NCI-H2029 (cell line): ENCODE data around the gene WDR20.
"Not testable (repeated sequence)": the region's sequence is repeated elsewhere in the genome, so short reads cannot be mapped to it uniquely, and the experiment has no call there.

Experiments used
- DNase-seq: peaks from one replicate; lab custom pipeline; 2025; lab: John Stamatoyannopoulos, UW

WDR20 gene, protein sequence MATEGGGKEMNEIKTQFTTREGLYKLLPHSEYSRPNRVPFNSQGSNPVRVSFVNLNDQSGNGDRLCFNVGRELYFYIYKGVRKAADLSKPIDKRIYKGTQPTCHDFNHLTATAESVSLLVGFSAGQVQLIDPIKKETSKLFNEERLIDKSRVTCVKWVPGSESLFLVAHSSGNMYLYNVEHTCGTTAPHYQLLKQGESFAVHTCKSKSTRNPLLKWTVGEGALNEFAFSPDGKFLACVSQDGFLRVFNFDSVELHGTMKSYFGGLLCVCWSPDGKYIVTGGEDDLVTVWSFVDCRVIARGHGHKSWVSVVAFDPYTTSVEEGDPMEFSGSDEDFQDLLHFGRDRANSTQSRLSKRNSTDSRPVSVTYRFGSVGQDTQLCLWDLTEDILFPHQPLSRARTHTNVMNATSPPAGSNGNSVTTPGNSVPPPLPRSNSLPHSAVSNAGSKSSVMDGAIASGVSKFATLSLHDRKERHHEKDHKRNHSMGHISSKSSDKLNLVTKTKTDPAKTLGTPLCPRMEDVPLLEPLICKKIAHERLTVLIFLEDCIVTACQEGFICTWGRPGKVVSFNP

DNA sequence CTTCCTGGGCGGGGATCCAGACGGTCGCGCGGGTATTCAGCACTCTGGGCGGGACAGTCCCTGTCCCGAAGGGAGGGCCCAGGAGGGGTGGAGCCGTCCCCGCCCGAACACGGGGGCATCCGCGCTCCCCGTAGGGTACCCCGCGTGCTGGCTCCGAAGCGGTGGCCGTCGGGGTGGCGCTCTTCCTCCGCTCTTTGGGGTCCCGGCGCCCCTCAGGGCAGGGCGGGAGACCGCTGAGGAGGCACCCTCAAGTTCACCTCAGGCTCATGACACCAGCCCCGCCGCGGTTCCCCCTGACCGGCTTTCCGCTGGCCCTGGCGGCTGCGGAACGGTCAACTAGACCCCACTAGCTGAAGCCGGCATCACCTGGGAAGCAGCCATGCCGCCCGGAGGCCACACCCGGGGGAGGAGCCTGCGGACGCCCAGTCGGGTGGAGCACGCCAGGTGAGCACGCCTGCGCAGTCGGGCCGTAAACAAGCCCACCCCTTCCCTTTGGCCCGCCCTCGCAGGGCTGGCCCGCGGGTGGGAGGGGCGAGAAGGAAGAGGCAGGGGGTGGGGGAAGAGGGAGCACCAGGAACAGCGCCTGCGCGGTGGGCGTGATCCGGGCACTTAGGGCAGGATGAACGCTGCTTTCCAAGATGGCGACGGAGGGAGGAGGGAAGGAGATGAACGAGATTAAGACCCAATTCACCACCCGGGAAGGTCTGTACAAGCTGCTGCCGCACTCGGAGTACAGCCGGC is at the start of gene WDR20:
Gene WDR20 (plus strand): TSS at position 612 of the 741 bp plus-strand sequence. CDS start 27 bp downstream, at position 639.
- peak; percentile 86 for DNase-seq

DNA sequence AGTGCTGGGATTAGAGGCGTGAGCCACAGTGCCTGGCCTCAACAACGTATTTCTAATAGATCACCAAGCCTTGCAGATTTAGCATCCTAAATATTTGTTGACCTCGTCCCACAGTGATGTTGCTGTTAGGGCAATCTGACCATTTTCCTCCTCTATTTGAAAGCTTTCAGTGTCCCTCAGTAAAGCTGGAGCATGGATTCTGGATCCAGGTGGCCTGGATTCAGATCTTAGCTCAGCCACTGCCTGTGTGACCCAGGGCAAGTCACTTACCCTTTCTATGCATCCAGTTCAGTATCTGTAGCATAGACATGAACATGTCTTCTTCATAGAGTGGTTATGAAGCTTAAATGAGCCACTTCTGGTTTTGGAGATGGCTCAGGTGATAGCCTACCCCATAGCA is 49.0 kb upstream of the WDR20 start:
- DNase-seq = no peak

DNA sequence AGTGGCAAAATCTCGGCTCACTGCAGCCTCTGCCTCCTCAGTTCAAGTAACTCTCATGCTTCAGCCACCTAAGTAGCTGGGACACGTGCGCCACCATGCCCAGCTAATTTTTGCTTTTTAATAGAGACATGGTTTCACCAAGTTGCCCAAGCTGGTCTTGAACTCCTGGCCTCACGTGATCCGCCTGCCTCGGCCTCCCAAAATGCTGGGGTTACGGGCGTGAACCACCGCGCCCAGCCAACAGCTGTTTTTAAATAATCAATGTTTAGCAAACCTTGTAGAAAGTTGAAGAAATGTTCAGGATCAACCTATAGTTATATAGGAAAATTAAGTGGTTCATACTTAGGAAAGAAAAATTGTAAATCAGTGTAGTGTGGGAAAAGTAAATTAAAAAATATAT is 46.9 kb upstream of the WDR20 start:
- DNase-seq = no peak

DNA sequence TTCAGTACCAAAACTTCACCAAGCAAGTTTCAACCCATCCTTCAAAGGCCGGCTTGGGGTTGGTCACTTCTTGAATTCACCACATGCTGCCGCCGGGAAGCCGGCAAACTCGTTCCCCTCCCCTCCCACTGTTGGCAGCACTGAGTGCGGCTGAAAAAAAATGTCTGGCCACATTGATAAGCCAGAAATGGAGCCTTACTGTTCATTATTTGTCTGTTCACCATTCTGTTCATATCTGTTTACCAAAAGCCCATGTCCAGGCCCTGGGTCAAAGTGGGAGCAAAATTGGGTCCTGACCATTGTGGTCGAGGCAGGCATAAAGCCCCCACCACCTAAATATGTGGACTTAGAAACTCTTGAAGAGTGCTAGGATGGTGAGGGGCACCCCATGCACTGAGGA is 45.6 kb upstream of the WDR20 start:
- DNase-seq = no peak

DNA sequence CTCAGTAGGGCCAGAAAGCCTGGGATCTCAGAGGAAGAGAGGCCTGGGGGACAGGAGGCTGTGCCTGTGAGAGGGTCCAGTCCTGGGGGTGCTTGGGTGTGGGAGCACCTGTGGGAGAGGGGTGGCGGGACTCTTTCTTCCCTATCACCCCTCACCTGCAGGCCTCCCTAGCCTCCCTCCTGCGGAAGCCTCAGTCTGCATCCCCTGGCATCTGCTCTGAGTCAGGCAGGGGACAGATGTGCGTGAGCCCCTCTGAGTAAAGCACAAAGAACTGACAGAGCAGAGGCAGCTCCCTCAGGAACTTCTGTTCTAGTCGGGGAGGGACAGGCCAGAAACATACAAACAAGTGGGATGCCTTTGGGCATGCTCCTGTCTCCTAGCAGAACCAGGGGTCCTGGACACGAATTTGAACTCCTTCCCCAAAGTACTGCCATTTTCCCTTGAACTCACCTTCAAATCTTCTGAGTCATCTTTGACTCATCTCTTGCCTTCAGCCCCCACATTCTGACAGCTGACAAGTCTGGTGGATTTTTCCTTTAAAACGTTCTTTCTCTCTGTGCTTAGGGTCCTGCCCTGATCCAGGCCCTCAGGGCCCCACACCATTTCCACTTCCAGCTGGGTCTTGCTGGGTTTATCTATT is 44.3 kb upstream of the WDR20 start:
- DNase-seq = no peak

DNA sequence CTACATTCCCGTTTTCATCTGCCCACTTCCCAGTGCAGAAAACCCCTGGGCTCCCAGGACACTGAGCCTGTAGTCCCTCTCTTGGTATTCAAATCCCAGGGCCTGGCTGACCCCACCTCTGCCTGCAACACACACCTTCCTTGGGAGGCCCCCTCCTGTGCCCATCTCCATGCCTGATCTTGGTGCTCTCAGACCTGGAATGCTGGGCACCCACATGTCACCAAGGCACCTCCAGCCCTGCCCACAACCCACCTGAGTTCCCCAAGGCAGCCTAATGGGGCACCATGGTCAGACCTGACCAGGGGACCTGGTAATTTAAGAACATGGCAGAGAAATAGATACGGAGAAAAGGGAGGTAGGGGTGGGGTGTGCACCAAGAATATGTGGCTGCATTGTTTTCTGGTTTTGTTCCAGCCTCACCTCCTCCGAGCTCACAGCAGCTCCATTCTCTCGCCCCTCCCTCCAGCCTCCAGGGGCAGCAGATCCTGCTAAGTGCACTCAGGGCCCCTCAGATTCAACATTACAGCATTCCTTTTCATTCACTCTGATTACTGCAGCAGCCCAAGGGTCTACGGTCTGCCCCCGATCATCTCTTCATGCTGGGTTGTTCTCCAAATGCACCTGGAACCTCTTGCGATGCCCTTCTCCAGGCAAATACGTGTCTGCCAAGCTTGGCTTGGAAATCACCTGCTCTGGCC is 43.7 kb upstream of the WDR20 start:
- DNase-seq = no peak

DNA sequence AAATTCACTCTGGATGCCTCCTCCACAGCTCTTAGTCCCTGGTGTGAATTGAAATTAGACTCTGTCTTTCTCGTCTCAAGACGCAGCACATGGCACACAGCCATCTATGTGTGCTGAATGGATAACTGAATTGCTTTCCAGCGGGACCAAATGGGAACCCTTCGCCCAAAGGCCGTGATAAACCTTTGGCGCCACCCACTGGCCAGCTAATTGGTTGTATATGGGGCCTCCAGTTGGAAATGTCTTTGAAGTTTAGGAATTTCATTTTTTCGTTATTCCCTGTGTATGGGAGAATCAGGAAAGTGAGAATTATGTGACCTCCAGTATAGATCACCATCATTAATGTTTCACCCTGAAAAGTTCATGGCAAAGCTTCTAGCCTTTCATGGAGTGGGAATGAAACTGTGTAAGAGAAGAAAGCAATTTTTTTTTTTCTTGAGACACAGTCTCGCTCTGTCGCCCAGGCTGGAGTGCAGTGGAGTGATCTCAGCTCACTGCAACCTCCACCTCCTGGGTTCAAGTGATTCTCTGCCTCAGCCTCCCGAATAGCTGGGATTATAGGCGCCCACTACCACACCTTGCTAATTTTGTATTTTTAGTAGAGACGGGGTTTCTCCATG is 43.0 kb upstream of the WDR20 start:
- DNase-seq = peak; percentile 75

DNA sequence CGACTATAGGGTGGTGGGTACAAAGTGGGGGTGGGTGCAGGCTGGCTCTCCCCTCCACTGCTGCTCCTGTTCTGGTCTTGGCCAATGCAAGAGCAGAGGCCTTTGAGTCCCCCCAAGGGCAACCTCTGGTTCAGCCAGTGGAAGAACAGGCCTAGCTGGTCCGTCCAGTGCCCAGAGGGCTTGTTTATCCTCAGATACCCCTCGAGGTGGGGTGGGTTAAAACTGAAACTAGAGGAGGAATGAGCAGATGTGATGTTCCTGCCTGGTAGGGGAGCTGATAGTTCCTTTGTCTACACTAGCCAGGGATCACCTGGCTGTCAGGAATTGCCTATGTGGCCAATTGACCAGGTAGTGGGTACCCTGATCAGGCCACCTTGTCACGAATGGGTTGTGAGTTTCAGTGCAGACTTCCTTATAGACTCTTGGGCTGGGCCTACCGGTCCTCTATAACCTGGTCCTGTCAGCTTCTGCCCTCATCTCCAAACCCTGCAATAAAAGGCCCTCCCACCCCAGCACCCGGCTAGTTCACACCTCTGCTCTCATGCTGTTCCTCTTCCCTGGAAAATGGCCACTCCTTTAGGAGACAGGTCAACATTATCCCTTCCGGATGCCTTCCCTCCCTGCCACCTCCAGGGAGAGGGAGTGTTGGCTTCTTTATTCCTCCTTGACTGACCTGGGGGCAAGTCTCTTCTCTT is 42.1 kb upstream of the WDR20 start:
- DNase-seq = no peak

DNA sequence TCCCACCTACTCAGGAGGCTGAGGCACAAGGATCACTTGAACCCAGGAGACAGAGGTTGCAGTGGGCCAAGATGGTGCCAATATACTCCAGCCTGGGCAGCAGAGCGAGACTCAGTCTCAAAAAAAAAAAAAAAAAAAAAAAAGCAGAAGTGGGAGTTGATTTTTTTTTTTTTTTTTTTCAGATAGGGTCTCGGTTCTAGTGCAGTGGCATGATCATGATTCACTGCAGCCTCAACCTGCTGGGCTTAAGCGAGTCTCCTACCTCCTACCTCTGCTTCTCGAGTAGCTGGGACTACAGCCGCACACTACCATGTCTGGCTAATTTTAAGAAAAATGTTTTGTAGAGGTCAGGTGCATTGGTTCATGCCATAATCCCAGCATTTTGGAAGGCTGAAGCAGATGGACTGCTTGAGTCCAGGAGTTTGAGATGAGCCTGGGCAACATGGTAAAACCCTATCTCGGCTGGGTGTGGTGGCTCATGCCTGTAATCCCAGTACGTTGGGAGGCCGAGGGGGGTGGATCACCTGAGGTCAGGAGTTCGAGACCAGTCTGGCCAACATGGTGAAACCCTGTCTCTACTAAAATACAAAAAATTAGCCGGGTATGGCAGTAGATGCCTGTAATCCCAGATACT is 36.5 kb upstream of the WDR20 start:
- no peak for DNase-seq

DNA sequence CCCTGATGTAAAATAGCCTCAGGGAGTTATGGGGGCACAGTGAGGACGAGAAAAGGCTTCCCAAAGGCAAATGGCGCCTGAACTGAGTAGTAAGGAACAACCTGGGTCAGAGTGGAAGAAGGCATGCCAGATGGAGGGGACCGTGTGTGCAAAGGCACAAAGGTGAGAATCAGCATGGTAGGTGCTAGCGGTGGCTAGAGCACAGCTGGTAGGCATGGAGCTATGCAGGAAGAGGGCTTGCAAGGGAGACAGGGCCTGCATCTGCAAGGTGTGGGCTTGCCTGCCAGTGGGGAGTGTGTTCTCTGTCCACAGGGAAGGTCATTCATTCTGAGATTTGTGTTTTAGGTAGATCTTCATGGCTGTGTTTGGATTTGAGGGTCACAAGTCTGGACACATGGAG is 34.3 kb upstream of the WDR20 start:
- no peak for DNase-seq

DNA sequence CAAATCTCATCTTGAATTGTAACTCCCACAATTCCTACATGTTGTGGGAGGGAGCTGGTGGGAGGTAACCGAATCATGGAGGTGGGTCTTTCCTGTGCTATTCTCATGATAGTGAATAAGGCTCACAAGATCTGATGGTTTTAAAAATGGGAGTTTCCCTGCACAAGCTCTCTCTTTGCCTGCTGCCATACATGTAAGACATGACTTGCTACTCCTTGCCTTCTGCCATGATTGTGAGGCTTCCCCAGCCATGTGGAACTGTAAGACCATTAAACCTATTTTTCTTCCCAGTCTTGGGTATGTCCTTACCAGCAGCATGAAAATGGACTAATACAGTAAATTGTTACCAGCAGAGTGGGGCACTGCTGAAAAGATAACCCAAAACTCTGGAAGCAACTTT is 30.4 kb upstream of the WDR20 start:
- not testable (repeated sequence) for DNase-seq

DNA sequence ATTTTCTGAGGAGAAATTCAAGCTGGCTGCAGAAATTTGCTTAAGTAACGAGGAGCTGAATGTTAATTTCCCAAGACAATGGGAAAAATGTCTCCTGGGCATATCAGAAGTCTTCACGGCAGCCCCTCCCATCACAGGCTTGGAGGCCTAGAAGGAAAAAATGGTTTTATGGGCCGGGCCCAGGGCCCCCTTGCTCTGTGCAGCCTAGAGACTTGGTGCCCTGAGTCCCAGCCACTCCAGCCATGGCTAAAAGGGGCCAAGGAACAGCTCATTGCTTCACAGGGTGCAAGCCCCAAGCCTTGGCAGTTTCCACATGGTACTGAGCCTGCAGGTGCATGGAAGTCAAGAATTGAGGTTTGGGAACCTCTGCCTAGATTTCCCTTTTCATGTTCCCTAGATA is 28.6 kb upstream of the WDR20 start:
- DNase-seq = no peak

DNA sequence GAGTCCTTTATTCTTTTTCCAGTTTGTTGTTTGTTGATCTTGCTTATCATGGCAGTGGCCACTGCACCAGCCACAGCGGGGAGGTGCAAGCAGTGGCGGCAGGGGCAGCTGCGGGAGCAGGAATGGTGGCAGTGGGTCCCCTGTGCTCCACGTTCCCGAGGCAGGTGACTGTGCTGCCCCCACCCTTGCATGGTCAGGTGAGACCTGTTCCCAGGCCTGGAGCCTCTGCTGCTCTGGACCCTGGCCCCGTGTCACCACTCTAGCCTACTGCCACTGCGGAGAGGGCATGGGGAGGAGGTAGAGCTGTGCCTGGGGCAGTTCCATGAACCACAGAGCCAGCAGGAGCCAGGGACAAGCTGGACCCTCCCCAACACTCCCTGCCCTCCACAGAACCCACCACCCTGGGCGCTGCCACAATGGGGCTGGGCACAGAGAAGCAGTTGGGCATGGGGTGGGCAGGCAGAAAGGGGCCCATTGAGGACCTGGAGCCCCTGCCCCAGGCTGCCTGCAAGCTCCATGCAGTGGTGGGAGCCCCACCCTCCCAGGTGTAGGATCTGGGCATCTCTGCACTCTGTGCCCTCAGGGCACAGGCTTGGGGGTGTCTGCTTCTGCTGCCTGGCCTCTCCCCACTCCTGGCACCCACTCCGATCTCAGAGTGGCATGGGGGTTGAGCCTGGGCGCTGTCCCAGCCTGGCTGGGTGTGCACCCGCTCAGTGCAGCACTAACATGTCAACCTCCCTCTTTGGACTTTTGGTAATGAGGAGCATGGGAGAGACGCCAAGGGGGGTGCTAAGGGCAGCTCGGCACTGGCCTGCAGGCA is 23.1 kb upstream of the WDR20 start:
- DNase-seq = no peak

DNA sequence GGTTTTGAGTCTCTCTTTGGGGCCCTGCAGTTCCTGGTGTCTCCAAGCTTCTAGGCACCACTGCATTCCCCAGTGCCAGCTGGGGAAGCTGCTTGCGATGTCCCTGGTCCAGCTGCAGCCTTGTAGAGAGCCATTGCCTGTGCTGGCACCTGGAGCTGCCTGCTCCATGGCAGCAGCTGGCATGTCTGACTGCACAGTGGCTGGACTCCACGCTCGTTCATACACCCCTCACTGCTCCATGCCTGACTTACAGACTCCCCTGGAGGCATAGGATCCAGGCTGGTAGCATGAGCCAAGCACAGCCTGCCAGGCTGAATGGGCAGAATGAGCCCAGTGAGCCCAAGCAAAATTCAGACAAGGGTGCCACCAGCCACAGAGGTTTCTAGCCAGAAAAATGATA is 21.8 kb upstream of the WDR20 start:
- no peak for DNase-seq

DNA sequence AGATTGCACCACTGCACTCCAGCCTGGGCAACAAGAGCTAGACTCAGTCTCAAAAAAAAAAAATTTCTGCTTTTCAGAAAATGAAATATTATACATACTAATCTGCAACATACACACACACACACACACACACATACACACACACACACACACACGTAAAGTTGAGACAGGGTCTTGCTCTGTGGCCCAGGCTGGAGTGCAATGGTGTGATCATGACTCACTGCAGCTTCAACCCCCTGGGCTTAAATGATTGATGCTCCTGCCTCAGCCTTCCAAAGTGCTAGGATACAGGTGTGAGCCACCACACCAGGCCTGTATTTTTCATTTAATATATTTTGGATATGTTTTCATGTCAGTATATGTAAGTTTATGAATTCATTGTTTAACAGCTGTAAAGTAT is 18.8 kb upstream of the WDR20 start:
- DNase-seq = no peak

DNA sequence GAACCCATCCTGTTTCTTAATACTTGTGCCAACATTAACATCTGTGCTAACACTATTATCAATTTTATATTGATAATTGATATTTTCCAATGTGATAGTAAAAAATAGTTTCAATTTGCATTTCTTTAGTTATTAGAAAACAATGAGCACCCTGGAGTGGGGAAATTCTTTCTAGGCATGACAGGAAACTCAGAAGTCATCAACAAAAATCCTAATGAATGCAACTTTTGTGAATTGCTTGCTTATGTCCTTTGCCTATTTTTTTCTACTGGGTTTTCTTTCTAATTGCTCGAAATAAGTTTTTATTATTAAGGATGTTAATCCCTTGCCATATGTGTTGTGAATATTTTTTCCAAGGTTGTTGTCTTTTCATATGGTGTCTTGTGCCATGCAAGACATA is 18.1 kb upstream of the WDR20 start:
- DNase-seq = no peak

DNA sequence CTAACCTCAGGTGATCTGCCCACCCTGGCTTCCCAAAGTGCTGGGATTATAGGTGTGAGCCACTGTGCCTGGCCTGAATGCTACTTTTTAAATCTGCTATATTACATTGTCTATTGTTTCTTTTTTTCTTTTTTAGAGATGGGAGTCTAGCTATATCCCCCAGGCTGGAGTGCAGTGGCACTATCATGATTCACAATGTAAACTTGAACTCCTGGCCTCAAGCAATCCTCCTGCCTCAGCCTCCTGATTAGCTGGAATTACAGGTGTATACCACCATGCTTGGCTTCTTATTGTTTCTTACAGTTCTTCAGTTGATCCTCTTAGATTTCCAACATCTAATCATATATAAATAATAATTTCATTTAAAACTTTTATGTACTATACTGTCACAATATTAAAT is 15.3 kb upstream of the WDR20 start:
- DNase-seq = no peak

DNA sequence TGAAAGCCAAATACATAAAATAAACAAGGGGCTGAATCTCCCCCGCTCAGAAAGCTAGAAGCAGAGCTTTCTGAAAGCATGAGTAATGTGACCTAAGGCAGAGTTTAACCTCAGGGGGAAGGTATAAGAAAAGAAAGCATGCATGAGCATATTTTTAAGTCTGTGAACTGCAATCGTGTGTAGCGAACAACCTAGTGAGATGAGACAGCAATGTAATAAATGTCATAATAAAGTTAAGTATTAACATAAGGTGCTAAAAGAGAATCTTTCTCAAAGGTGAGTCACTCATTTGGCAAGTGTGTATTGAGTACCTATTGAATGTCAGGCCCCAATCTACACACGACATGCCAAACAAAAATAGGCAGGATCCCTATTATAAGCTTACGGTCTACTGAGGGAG is 14.2 kb upstream of the WDR20 start:
- DNase-seq = peak; percentile 6

DNA sequence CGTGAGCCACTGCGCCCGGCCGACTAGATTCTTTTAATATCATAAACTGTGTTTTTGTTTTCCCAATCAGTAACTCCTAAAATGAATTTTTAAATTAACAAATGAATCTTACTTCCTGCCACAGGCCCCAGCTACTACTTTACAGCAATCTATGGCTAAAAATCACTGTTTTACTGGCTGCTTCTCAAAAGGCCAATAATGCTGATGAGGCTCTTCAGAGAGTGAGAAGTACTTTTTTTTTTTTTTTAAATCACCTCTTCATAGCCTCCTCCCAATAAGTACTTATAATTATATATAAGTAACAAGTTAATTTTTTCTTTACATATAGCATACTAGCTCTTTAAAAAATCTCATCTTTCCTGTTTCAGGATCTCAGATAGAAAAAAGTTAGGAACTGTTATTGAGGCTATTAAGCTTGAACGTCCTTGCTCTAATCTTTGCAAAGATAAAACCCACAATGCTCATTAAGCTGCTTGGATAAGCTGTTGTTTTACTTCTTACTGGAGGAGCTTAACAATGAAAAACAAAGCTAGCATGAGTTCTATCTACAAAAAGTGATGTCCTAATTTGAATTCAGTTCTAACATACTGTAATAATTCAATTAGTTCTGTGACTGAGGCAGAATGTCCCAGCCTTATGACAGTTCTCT is 12.8 kb upstream of the WDR20 start:
- no peak for DNase-seq
